B cell (primary cell): ENCODE results near the gene PRSS16. TPM values are rescaled to one million over a fixed set of nuclear protein-coding genes. Genes with fewer than 3 reads are reported as not detected.

Experiments
- ATAC-seq: fragments of 200-7000 bp; cut with Tn5 transposase; one replicate; pipeline ENCODE4 v1.10.0; 2021; ENCODE audit warnings: low read depth, mild to moderate bottlenecking, moderate number of reproducible peaks, moderate library complexity
- CTCF ChIA-PET: fragments of 350-600 bp; sonication (Branson Sonifier 250); formaldehyde crosslinking; loops from one replicate; lab custom pipeline; 2021; ENCODE audit warnings: antibody characterized with exemption, inconsistent platforms; lab: Charles Lee
- POLR2A ChIA-PET: fragments of 350-600 bp; sonication (Branson Sonifier 250); formaldehyde crosslinking; loops from one replicate; lab custom pipeline; 2021; ENCODE audit warnings: antibody characterized with exemption; lab: Charles Lee
- DNase-seq: peaks from one replicate; pipeline ENCODE4 v3.0.0; 2013
- H2AFZ ChIP-seq: 2 replicates; pipeline ENCODE4 v1.6.1; 2012; ENCODE audit warnings: mild to moderate bottlenecking, low read depth, low read length; ENCODE audit not compliant: insufficient read depth, poor library complexity, severe bottlenecking
- H3K27ac ChIP-seq, 2 donors: 1 replicate in 1 of 2; 2 replicates in 1 of 2; pipeline ENCODE4 v1.5.1; 2012 to 2013; ENCODE audit warnings: low read length in 2 of 2, mild to moderate bottlenecking in 2 of 2, moderate library complexity in 1 of 2
- H3K27me3 ChIP-seq, 4 experiments: fragments of 200-600 bp in 1 of 4; sonication (generic) in 1 of 4; replicated peaks in 1 of 4; 1 replicate in 2 of 4; 2 replicates in 2 of 4; pipeline versions ENCODE4 v1.6.1 to v1.7.0; 2013 to 2016; ENCODE audit warnings: low read length in 3 of 4, mild to moderate bottlenecking in 2 of 4, mixed read lengths in 1 of 4, moderate library complexity in 1 of 4; ENCODE audit not compliant: insufficient read depth in 4 of 4, control insufficient read depth in 3 of 4; ENCODE audit errors: control extremely low read depth in 1 of 4
- H3K36me3 ChIP-seq, 2 experiments: replicated peaks in 1 of 2; 1 replicate in 1 of 2; 2 replicates in 1 of 2; pipeline versions ENCODE4 v1.6.1 to v1.7.1; 2013; ENCODE audit warnings: low read length in 1 of 2; ENCODE audit not compliant: insufficient read depth in 2 of 2, control insufficient read depth in 1 of 2; ENCODE audit errors: control extremely low read depth in 1 of 2, extremely low read depth in 1 of 2
- H3K4me1 ChIP-seq, 2 donors: fragments of 200-600 bp in 1 of 2; sonication (generic) in 1 of 2; 1 replicate in 1 of 2; 2 replicates in 1 of 2; pipeline versions ENCODE4 v1.5.1 to v1.6.1; 2013 to 2017; ENCODE audit warnings: low read length in 2 of 2; ENCODE audit not compliant: control insufficient read depth in 2 of 2, insufficient read depth in 2 of 2
- H3K4me2 ChIP-seq: replicated peaks from 2 replicates; pipeline ENCODE3; 2012; ENCODE audit warnings: mild to moderate bottlenecking, low read depth, low read length; ENCODE audit not compliant: poor library complexity, severe bottlenecking
- H3K4me3 ChIP-seq, 5 experiments: fragments of 200-600 bp in 1 of 5; sonication (generic) in 1 of 5; 1 replicate in 3 of 5; 2 replicates in 2 of 5; pipeline versions ENCODE4 v1.5.1 to v1.7.0; 2011 to 2016; ENCODE audit warnings: low read length in 4 of 5, mild to moderate bottlenecking in 4 of 5, low read depth in 2 of 5, control low read depth in 1 of 5, moderate library complexity in 1 of 5; ENCODE audit not compliant: insufficient read depth in 1 of 5; ENCODE audit errors: control extremely low read depth in 1 of 5, extremely low read depth in 1 of 5
- H3K79me2 ChIP-seq: fragments of 200-600 bp; sonication (generic); one replicate; pipeline ENCODE4 v1.6.0; 2016; ENCODE audit warnings: low read length; ENCODE audit not compliant: control insufficient read depth, insufficient read depth
- H3K9ac ChIP-seq: fragments of 200-600 bp; sonication (generic); 2 replicates; pipeline ENCODE4 v1.6.1; 2017; ENCODE audit warnings: mild to moderate bottlenecking, low read length, moderate library complexity
- H3K9me3 ChIP-seq, 3 donors: one replicate each; pipeline versions ENCODE4 v1.6.1 to v1.7.1; 2013; ENCODE audit warnings: low read length in 2 of 3; ENCODE audit not compliant: control insufficient read depth in 2 of 3, insufficient read depth in 1 of 3; ENCODE audit errors: control extremely low read depth in 1 of 3
- H4K20me1 ChIP-seq: 2 replicates; pipeline ENCODE4 v1.6.0; 2012; ENCODE audit warnings: mild to moderate bottlenecking, low read length; ENCODE audit not compliant: insufficient read depth, control insufficient read depth, poor library complexity, severe bottlenecking
- H3K27ac Mint-ChIP-seq: one replicate; pipeline ENCODE4 v1.8.0; 2021; ENCODE audit warnings: mixed read lengths
- H3K27me3 Mint-ChIP-seq: one replicate; pipeline ENCODE4 v1.8.0; 2021; ENCODE audit warnings: mixed read lengths
- H3K4me1 Mint-ChIP-seq: one replicate; pipeline ENCODE4 v1.8.0; 2021; ENCODE audit warnings: mixed read lengths
- H3K4me3 Mint-ChIP-seq: one replicate; pipeline ENCODE4 v1.8.0; 2021; ENCODE audit warnings: mixed read lengths
- H3K9me3 Mint-ChIP-seq: one replicate; pipeline ENCODE4 v1.8.0; 2022; ENCODE audit warnings: mixed read lengths; ENCODE audit not compliant: insufficient read depth
- CTCF ChIP-seq: fragments of 200-600 bp; IDR thresholded peaks from one replicate; pipeline ENCODE4 v1.8.0; 2022; ENCODE audit warnings: antibody characterized with exemption, mild to moderate bottlenecking
- EZH2 ChIP-seq: IDR thresholded peaks from 2 replicates; pipeline ENCODE4 v1.6.1; 2012; ENCODE audit warnings: borderline replicate concordance, low read depth, mild to moderate bottlenecking, moderate library complexity, low read length; ENCODE audit not compliant: insufficient read depth, poor library complexity, severe bottlenecking
- WGBS: methylation state at CpG from one replicate; pipeline ENCODE4 v1.1.5; 2013; ENCODE audit warnings: missing lambda C conversion rate; ENCODE audit not compliant: insufficient coverage; 5-methylcytosine and 5-hydroxymethylcytosine counted together
- intact Hi-C: fragments of 100-400 bp; cut with micrococcal nuclease; formaldehyde crosslinking; loops from one replicate; pipeline ENCODE4 v1.10.0; 2022
- polyA plus RNA-seq: library from polyadenylated mRNA; depleted of rRNA; stranded (reverse); fragments of >200 nt; gene quantifications from 2 replicates; pipeline ENCODE4 v1.2.3, GENCODE V29; 2012
- total RNA-seq, 2 donors: library from RNA; stranded (reverse); fragments of 120-200 nt in 1 of 2; gene quantifications; 1 replicate in 1 of 2; 2 replicates in 1 of 2; pipeline versions ENCODE4 v1.2.3 to v1.2.4, GENCODE V29; 2013 to 2022

The PRSS16 gene
- total and polyA plus RNA-seq, 2 donors (not counting 1 experiment from before 2014, with no cell fraction given) = 1.3 to 2.4 TPM

GRCh38 chr6:27288136-27289044, 40.9 kb downstream of the PRSS16 start:
- intact Hi-C loops = no loop called here
- H3K9me3 Mint-ChIP-seq = peaks cover 7% of the 10 kb centered on the region
- WGBS = 11% methylated on average over 26 of the region's 33 CpGs

More at GRCh38 chr6:27288136-27289044, 40.9 kb downstream of the PRSS16 start:
- H3K36me3 ChIP-seq = no peaks in the 10 kb centered on the region
- DNase-seq (no peak), ATAC-seq (no peak)
- no peak overlapping the region for H3K4me3 ChIP-seq
- POLR2A ChIA-PET = no interaction called here
- H3K27ac ChIP-seq = no peak overlapping the region
- H3K27me3 ChIP-seq = peaks cover 2 to 89% (median 76%) of the 10 kb centered on the region in 4 experiments
- Mint-ChIP-seq H3K4me3 (no peak overlapping the region), H3K27me3 (peaks cover 84% of the 10 kb centered on the region), H3K27ac (peak overlapping the region; percentile 26), H3K4me1 (no peaks in the 10 kb centered on the region)
- CTCF ChIA-PET = interaction anchor here (1.0 kb wide), 1 partner anchor 24 kb away, joined by 3 read pairs; no protein-coding TSS in a partner anchor
- H4K20me1 ChIP-seq = no peaks in the 10 kb centered on the region
- H2AFZ ChIP-seq = no peak overlapping the region
- peaks cover 0 to 6% of the 10 kb centered on the region in 2 donors for H3K4me1 ChIP-seq
- H3K9me3 ChIP-seq = peaks cover 4 to 45% (median 33%) of the 10 kb centered on the region in 3 donors
- no peak overlapping the region for H3K9ac ChIP-seq
- no peaks in the 10 kb centered on the region for H3K79me2 ChIP-seq
- H3K4me2 ChIP-seq = no peak overlapping the region
- TF ChIP-seq CTCF = no peak
- peak; percentile 53 for TF ChIP-seq EZH2
